ENCODE results near the gene APOA1.

The APOA1 gene

DNA sequence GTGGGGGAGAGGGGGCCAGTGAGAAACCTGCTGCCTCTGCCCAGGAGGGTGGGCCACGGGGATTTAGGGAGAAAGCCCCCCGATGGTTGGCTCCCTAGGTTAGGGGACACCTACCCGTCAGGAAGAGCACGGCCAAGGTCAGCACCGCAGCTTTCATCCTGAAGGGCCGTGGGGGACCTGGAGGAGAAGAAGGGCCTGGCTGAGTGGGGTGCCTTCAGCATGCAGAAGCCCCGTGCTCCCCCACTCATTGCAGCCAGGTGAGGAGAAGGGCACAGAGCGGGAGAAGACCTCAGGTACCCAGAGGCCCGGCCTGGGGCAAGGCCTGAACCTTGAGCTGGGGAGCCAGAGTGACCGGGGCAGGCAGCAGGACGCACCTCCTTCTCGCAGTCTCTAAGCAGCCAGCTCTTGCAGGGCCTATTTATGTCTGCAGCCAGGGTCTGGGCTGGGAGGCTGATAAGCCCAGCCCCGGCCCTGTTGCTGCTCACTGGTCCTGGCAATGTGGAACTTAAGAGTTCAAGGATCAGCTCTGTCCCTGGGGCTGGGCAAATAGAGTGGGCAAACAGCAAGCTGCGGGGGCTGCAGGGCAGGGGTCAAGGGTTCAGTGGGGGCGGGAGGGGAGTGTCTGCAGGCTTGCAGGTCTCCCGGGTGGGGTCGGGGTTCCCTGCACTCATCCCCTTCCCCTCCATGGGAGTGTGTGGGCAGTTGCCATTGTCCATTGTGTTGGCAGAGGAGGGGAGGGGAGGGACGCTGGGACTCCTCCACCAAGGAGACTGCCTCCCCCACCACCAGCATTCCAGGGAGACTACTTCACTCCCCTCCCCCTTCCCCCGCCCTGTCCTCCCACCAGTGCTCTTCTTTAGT is at the start of gene APOA1:
Gene APOA1 (minus strand): TSS at position 392 of the 861 bp plus-strand sequence. CDS start 235 bp downstream, at position 157.
- DNase-seq (ENCODE audit: insufficient read length, low spot score) (no peak), FAIRE-seq (no peak)

GRCh38 chr11:116885951-116886655 is 48.7 kb upstream of the APOA1 start:
- no peak for FAIRE-seq

GRCh38 chr11:116882386-116882785 is 45.0 kb upstream of the APOA1 start:
- DNase-seq (ENCODE audit: insufficient read length, low spot score) (no peak), FAIRE-seq (no peak)

More at GRCh38 chr11:116885951-116886655, 48.7 kb upstream of the APOA1 start:
- DNase-seq (ENCODE audit: insufficient read length, low spot score): no peak

DNA sequence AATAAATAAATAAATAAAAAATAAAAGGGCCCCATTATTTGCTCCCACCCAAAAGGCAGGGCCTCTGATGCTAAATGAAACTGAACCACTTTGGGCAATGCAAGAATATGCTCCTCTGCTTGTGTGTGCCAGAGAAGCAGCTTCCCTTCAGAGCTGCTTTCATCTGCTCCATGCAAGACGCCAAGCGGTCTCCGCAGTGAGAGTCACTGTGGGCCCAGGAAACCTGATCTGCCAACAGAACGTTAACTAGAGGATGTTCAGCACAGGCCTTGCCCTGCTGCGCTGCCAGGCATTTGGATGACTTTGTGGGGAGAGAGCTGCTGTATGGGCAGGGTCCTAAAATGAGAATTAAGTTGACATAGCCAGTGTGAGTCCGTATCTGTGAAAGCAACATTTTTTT is 43.7 kb upstream of the APOA1 start:
- no peak for FAIRE-seq
- no peak for DNase-seq (ENCODE audit: insufficient read length, low spot score)

GRCh38 chr11:116879800-116880625 is 42.6 kb upstream of the APOA1 start:
- DNase-seq (ENCODE audit: insufficient read length, low spot score): peak; percentile 54
- FAIRE-seq: peak; percentile 96

GRCh38 chr11:116876656-116877055 is 39.2 kb upstream of the APOA1 start:
- DNase-seq (ENCODE audit: insufficient read length, low spot score) (no peak), FAIRE-seq (no peak)

DNA sequence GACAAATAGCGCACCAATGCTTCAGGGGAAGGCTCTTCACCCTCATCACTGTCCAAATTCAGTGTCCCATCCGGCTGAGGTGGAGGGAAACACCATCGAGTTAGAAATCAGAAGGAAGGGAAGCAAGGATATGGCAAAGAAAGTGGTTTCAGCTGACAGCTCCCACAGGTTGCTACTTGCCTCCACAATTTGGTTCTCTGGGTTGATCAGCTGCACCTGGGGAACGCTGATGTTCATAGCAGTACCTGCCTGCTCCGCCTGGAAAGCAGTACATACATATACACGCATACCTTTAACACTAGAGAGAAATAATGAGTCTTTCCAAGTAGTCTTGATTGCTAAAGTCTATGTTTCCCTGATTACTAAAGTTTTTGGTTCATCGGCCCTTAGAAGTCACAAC is 37.8 kb upstream of the APOA1 start:
- FAIRE-seq: no peak
- DNase-seq (ENCODE audit: insufficient read length, low spot score): no peak

GRCh38 chr11:116874251-116874650 is 36.8 kb upstream of the APOA1 start:
- DNase-seq (ENCODE audit: insufficient read length, low spot score) (no peak), FAIRE-seq (no peak)

DNA sequence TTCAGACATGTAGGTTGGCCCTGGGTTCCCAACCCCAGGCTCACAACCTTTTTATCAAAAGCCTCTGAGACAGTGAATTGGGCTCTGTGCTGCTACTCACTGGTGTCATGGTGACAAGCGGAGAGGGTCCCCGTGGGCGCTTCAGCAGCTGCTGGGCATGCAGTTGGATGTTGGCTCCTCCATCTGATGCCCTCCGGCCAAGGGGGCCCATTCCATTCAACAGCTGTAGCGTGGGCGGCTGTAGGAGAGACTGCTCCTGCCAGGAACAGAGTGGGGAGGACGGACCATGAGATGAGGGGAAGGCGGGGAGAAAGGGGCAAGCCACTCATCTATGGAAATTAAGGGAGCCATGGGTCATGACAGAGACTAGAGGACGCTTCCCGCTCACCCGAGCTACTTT is 36.0 kb upstream of the APOA1 start:
- no peak for FAIRE-seq
- no peak for DNase-seq (ENCODE audit: insufficient read length, low spot score)

- DNase-seq (ENCODE audit: insufficient read length, low spot score): no peak
- FAIRE-seq: no peak
These were observed 33.8 kb upstream of the APOA1 start for GRCh38 chr11:116871248-116871647.

- no peak for FAIRE-seq
- no peak for DNase-seq (ENCODE audit: insufficient read length, low spot score)
These were observed 32.6 kb upstream of the APOA1 start for GRCh38 chr11:116870054-116870453.

GRCh38 chr11:116869610-116870009 is 32.2 kb upstream of the APOA1 start:
- FAIRE-seq (no peak), DNase-seq (ENCODE audit: insufficient read length, low spot score) (no peak)

- DNase-seq (ENCODE audit: insufficient read length, low spot score) (no peak), FAIRE-seq (no peak)
These were observed 30.6 kb upstream of the APOA1 start for GRCh38 chr11:116868066-116868465.

GRCh38 chr11:116867619-116868018 is 30.2 kb upstream of the APOA1 start:
- FAIRE-seq (no peak), DNase-seq (ENCODE audit: insufficient read length, low spot score) (no peak)

- no peak for DNase-seq (ENCODE audit: insufficient read length, low spot score)
- FAIRE-seq: no peak
These were observed 29.5 kb upstream of the APOA1 start for GRCh38 chr11:116866804-116867455.

DNA sequence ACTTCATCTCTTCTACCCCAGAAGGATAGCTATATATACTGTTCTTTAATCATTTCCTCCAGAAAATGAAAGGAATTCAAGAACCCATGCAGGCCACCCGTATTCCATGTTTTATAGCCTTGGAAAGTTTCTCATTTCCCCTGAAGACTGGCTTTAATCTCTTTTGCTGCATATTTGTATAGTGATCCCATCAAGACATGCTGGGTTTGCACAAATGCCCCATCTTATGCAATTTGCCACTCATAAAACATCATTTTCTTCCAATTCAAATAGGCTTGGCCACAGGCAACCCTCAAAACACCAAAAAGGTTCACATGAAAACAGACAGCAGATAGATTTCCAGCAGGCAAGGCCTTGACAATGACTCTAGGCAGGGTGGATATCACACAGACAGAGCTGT is 28.3 kb upstream of the APOA1 start:
- no peak for FAIRE-seq
- no peak for DNase-seq (ENCODE audit: insufficient read length, low spot score)

GRCh38 chr11:116864531-116864930 is 27.1 kb upstream of the APOA1 start:
- DNase-seq (ENCODE audit: insufficient read length, low spot score): no peak
- peak; percentile 51 for FAIRE-seq

- FAIRE-seq (no peak), DNase-seq (ENCODE audit: insufficient read length, low spot score) (no peak)
These were observed 25.5 kb upstream of the APOA1 start for GRCh38 chr11:116862951-116863350.

GRCh38 chr11:116862185-116862584 is 24.8 kb upstream of the APOA1 start:
- no peak for FAIRE-seq
- no peak for DNase-seq (ENCODE audit: insufficient read length, low spot score)

- FAIRE-seq: no peak
These were observed 24.1 kb upstream of the APOA1 start for GRCh38 chr11:116861539-116861938.

GRCh38 chr11:116860303-116860702 is 22.9 kb upstream of the APOA1 start:
- FAIRE-seq: no peak
- DNase-seq (ENCODE audit: insufficient read length, low spot score): no peak

More at GRCh38 chr11:116861539-116861938, 24.1 kb upstream of the APOA1 start:
- DNase-seq (ENCODE audit: insufficient read length, low spot score): no peak
